Upper lobe of left lung (tissue), 6 donors: ENCODE results near the gene XIRP1. TPM values are rescaled to one million over a fixed set of nuclear protein-coding genes. Genes with fewer than 3 reads are reported as not detected.

ENCODE experiments used
- ATAC-seq, 2 donors: fragments of 200-7000 bp; cut with Tn5 transposase; one replicate each; pipeline ENCODE4 v1.9.1; 2022; ENCODE audit warnings: mild to moderate bottlenecking in 2 of 2, moderate library complexity in 2 of 2; ENCODE audit not compliant: low FRiP score in 2 of 2
- DNase-seq, 2 donors: peaks; one replicate each; pipeline ENCODE4 v3.0.0-alpha.2; 2019 to 2020
- H3K27ac ChIP-seq, 4 donors: fragments of 200-600 bp; sonication (generic); one replicate each; pipeline ENCODE4 v1.5.1; 2016 to 2019
- H3K27me3 ChIP-seq, 4 donors: fragments of 200-600 bp; sonication (generic); one replicate each; pipeline ENCODE4 v1.5.1; 2017 to 2019
- H3K36me3 ChIP-seq, 4 donors: fragments of 200-600 bp; sonication (generic); one replicate each; pipeline ENCODE4 v1.5.1; 2016 to 2019
- H3K4me1 ChIP-seq, 4 donors: fragments of 200-600 bp; sonication (generic); one replicate each; pipeline ENCODE4 v1.5.1; 2018 to 2019
- H3K4me3 ChIP-seq, 4 donors: fragments of 200-600 bp; sonication (generic); one replicate each; pipeline ENCODE4 v1.5.1; 2017 to 2019; ENCODE audit warnings: mild to moderate bottlenecking in 2 of 4, moderate library complexity in 1 of 4
- H3K9me3 ChIP-seq, 4 donors: fragments of 200-600 bp; sonication (generic); one replicate each; pipeline ENCODE4 v1.5.1; 2018 to 2019
- CTCF ChIP-seq, 6 experiments: fragments of 450-650 bp in 4 of 6; fragments of 200-600 bp in 2 of 6; sonication (generic) in 2 of 6; IDR thresholded peaks; one replicate each; pipeline ENCODE4 v1.5.1; 2016 to 2019; ENCODE audit warnings: antibody characterized with exemption in 6 of 6
- EP300 ChIP-seq, 4 donors: sonication (generic); formaldehyde crosslinking; IDR thresholded peaks; one replicate each; pipeline ENCODE4 v1.5.1; 2017; ENCODE audit warnings: antibody characterized with exemption in 4 of 4, control low read depth in 2 of 4
- POLR2A ChIP-seq, 4 donors: fragments of 450-650 bp; IDR thresholded peaks; one replicate each; pipeline ENCODE4 v1.5.1; 2016 to 2017; ENCODE audit warnings: antibody characterized with exemption in 4 of 4, mild to moderate bottlenecking in 2 of 4
- POLR2AphosphoS5 ChIP-seq, 2 donors: sonication (generic); formaldehyde crosslinking; IDR thresholded peaks; one replicate each; pipeline ENCODE4 v1.5.1; 2017; ENCODE audit warnings: antibody characterized with exemption in 2 of 2
- WGBS, 2 donors: methylation state at CpG; one replicate each; pipeline ENCODE4 v1.1.5; 2017 to 2018; 5-methylcytosine and 5-hydroxymethylcytosine counted together
- small RNA-seq, 4 donors: library from RNA; depleted of rRNA; stranded (forward); fragments of <200 nt; gene quantifications; one replicate each; pipeline ENCODE3, GENCODE V24; 2016
- total RNA-seq, 6 donors: library from RNA; depleted of rRNA in 4 of 6; stranded (reverse); fragments of >200 nt in 4 of 6; gene quantifications; one replicate each; pipeline versions ENCODE4 v1.1.0 to v1.2.1, GENCODE V29; 2016 to 2021
- donor health status: DM: no; HTN: no; CAD: no; lungs with moderate emphysema.
- donor health status: DM: no; HTN: yes; CAD: no; lungs with severe emphysema.

XIRP1 gene
- total RNA-seq, 6 donors from 2014 or later, result 0.07 to 1.2 (median 0.10) TPM; not detected in 3

GRCh38 chr3:39133822-39134221 is 58.6 kb downstream of the XIRP1 start:
- no peak overlapping the region for H3K4me3 ChIP-seq
- peaks cover 0 to 21% (median 8%) of the 10 kb centered on the region in 4 donors for H3K36me3 ChIP-seq
- TF ChIP-seq EP300 (IDR thresholded peaks at IDR 0.05) (no peak), POLR2AphosphoS5 (IDR thresholded peaks at IDR 0.05) (no peak), CTCF (IDR thresholded peaks at IDR 0.05) (no peak), POLR2A (IDR thresholded peaks at IDR 0.05) (no peak)
- no peaks in the 10 kb centered on the region for H3K27me3 ChIP-seq
- DNase-seq, result no peak
- no peaks in the 10 kb centered on the region for H3K9me3 ChIP-seq
- ATAC-seq, result no peak
- peaks cover 47 to 76% (median 52%) of the 10 kb centered on the region in 4 donors for H3K4me1 ChIP-seq
- H3K27ac ChIP-seq, result peak overlapping the region; percentile 73 to 86 (median 84)
- 82 to 89% methylated on average over 6 of the region's 6 CpGs for WGBS, 2 donors

Small RNA genes within 50 kb of the gene (small RNA-seq; reads per million reads assigned to genes)
- gene RF00017, result 0 reads per million in 4 donors

Other genes starting within 250 kb of the XIRP1 start
- 1 to 10 TPM in 1 of 6 donors, under 1 TPM in 4, not detected in 1; 0.09 to 1.0 (median 0.10) TPM for gene SCN11A, start 140.7 kb downstream of the XIRP1 start, total RNA-seq
- 10 to 100 TPM in 5 of 6 donors, 1 to 10 TPM in 1; 9.7 to 30.2 (median 25.5) TPM for gene WDR48, start 140.6 kb downstream of the XIRP1 start, total RNA-seq
- 10 to 100 TPM; 71.1 to 99.5 (median 79.8) TPM for gene GORASP1, start 85.0 kb downstream of the XIRP1 start, total RNA-seq
- gene TTC21A, start 84.9 kb downstream of the XIRP1 start, total RNA-seq, result 10 to 100 TPM in 4 of 6 donors, 1 to 10 TPM in 2; 7.4 to 52.4 (median 14.3) TPM
- 100 to 1,000 TPM in 1 of 6 donors, 10 to 100 TPM in 5; 32.5 to 128 (median 82.4) TPM for gene CSRNP1, start 39.0 kb downstream of the XIRP1 start, total RNA-seq
- gene CX3CR1, start 87.4 kb upstream of the XIRP1 start, total RNA-seq, result 10 to 100 TPM in 1 of 6 donors, 1 to 10 TPM in 4, under 1 TPM in 1; 0.59 to 15.3 (median 2.5) TPM
- not detected for gene CCR8, start 137.1 kb upstream of the XIRP1 start, total RNA-seq
- 10 to 100 TPM; 17.5 to 36.5 (median 30.2) TPM for gene SLC25A38, start 190.8 kb upstream of the XIRP1 start, total RNA-seq
- gene RPSA, start 214.1 kb upstream of the XIRP1 start, total RNA-seq, result 100 to 1,000 TPM; 317 to 921 (median 709) TPM